Endothelial cell of umbilical vein (primary cell): ENCODE data around the gene KRTAP10-1. TPM values are rescaled to one million over a fixed set of nuclear protein-coding genes. Genes with fewer than 3 reads are reported as not detected.

ENCODE experiments used
- BruUV-seq: library from RNA; stranded (reverse); fragments of 400-500 nt; replicated peaks from 2 replicates; lab custom pipeline; 2021; lab: Mats Ljungman, UMichigan
- CTCF ChIA-PET: fragments of 300-600, 350-600 bp; sonication (Branson Sonifier 250); formaldehyde crosslinking; loops from one replicate; lab custom pipeline; 2021; ENCODE audit warnings: antibody characterized with exemption, inconsistent platforms; lab: Charles Lee
- POLR2A ChIA-PET: fragments of 300-600, 350-600 bp; sonication (Branson Sonifier 250); formaldehyde crosslinking; loops from one replicate; lab custom pipeline; 2021; ENCODE audit warnings: antibody characterized with exemption, inconsistent platforms; lab: Charles Lee
- DNase-seq: peaks from one replicate; pipeline ENCODE4 v3.0.0-alpha.2; 2011; ENCODE audit warnings: low read depth, low spot score
- FAIRE-seq: peaks from 2 replicates; lab custom pipeline; 2011; peaks lifted over from hg19 to GRCh38; lab: Jason Lieb, UNC
- H2AFZ ChIP-seq: 2 replicates; pipeline ENCODE4 v1.6.0; 2012; ENCODE audit warnings: low read depth, low read length, control low read depth, inconsistent platforms
- H3K27ac ChIP-seq: 2 replicates; pipeline ENCODE4 v1.5.1; 2011; ENCODE audit warnings: low read depth, mild to moderate bottlenecking, control low read depth, low read length, moderate library complexity; ENCODE audit not compliant: insufficient read depth
- H3K27me3 ChIP-seq, 2 experiments: 2 replicates each; pipeline versions ENCODE4 v1.6.0 to v1.6.1; 2011; ENCODE audit warnings: low read length in 2 of 2, mixed read lengths in 1 of 2; ENCODE audit not compliant: control insufficient read depth in 2 of 2, insufficient read depth in 2 of 2
- H3K36me3 ChIP-seq, 2 experiments: 2 replicates in 1 of 2; 3 replicates in 1 of 2; pipeline ENCODE4 v1.5.1; 2011; ENCODE audit warnings: low read length in 2 of 2, mild to moderate bottlenecking in 1 of 2, moderate library complexity in 1 of 2; ENCODE audit not compliant: control insufficient read depth in 2 of 2, insufficient read depth in 2 of 2; ENCODE audit errors: extremely low read depth in 1 of 2
- H3K4me1 ChIP-seq: 3 replicates; pipeline ENCODE4 v1.5.1; 2011; ENCODE audit warnings: mild to moderate bottlenecking, low read length; ENCODE audit not compliant: control insufficient read depth, insufficient read depth; ENCODE audit errors: extremely low read depth
- H3K4me2 ChIP-seq: 2 replicates; pipeline ENCODE4 v1.6.1; 2011; ENCODE audit warnings: low read length, control low read depth, mixed read lengths; ENCODE audit not compliant: insufficient read depth
- H3K4me3 ChIP-seq, 3 experiments: fragments of 200-600 bp in 1 of 3; sonication (generic), shearing (Covaris generic) in 1 of 3; replicated peaks in 1 of 3; 2 replicates each; pipeline ENCODE4 v1.5.1; 2011 to 2016; ENCODE audit warnings: control low read depth in 3 of 3, low read length in 3 of 3, mild to moderate bottlenecking in 2 of 3, inconsistent platforms in 1 of 3, low read depth in 1 of 3, moderate library complexity in 1 of 3; ENCODE audit not compliant: insufficient read depth in 1 of 3
- H3K79me2 ChIP-seq: 2 replicates; pipeline ENCODE4 v1.6.0; 2012; ENCODE audit warnings: low read length, inconsistent platforms; ENCODE audit not compliant: control insufficient read depth, insufficient read depth
- H3K9ac ChIP-seq: replicated peaks from 2 replicates; pipeline ENCODE3; 2011; ENCODE audit warnings: low read length, control low read depth; ENCODE audit not compliant: insufficient read depth; ENCODE audit errors: extremely low read depth
- H3K9me1 ChIP-seq: replicated peaks from 3 replicates; pipeline ENCODE4 v1.6.0; 2011; ENCODE audit warnings: mild to moderate bottlenecking, low read length; ENCODE audit not compliant: control insufficient read depth, insufficient read depth; ENCODE audit errors: extremely low read depth
- H3K9me3 ChIP-seq: replicated peaks from 2 replicates; pipeline ENCODE4 v1.5.1; 2012; ENCODE audit warnings: low read length, inconsistent platforms; ENCODE audit not compliant: control insufficient read depth, insufficient read depth
- H4K20me1 ChIP-seq: replicated peaks from 2 replicates; pipeline ENCODE3; 2011; ENCODE audit warnings: mild to moderate bottlenecking, low read length; ENCODE audit not compliant: control insufficient read depth, insufficient read depth; ENCODE audit errors: extremely low read depth
- EZH2 ChIP-seq: IDR thresholded peaks from 2 replicates; pipeline ENCODE4 v1.6.1; 2012; ENCODE audit warnings: borderline replicate concordance, low read depth, mild to moderate bottlenecking, moderate library complexity, low read length, inconsistent platforms; ENCODE audit not compliant: severe bottlenecking
- FOS ChIP-seq: IDR thresholded peaks from 2 replicates; pipeline ENCODE4 v1.6.1; 2011; ENCODE audit warnings: mild to moderate bottlenecking, low read length, moderate library complexity, borderline replicate concordance; ENCODE audit not compliant: insufficient read depth
- GATA2 ChIP-seq: IDR thresholded peaks from 2 replicates; pipeline ENCODE4 v1.7.0; 2011; ENCODE audit warnings: low read depth, mild to moderate bottlenecking, moderate library complexity, mixed read lengths, low read length; ENCODE audit not compliant: insufficient read length, insufficient read depth
- JUN ChIP-seq: IDR thresholded peaks from 2 replicates; pipeline ENCODE4 v1.6.1; 2011; ENCODE audit warnings: borderline replicate concordance, low read depth; ENCODE audit not compliant: insufficient read length, insufficient read depth
- MYC ChIP-seq: IDR thresholded peaks from one replicate; pipeline ENCODE4 v1.6.1; 2011; ENCODE audit warnings: mild to moderate bottlenecking, low read depth, low read length
- POLR2A ChIP-seq: IDR thresholded peaks from 2 replicates; pipeline ENCODE4 v1.6.1; 2012; ENCODE audit warnings: low read depth, mild to moderate bottlenecking, control low read depth, low read length
- POLR2AphosphoS5 ChIP-seq: IDR thresholded peaks from 2 replicates; pipeline ENCODE4 v1.6.1; 2012; ENCODE audit warnings: low read depth, mild to moderate bottlenecking, control low read depth, low read length, moderate library complexity; ENCODE audit not compliant: insufficient read depth
- dilution Hi-C: fragments of 300-500 bp; cut with MboI; formaldehyde crosslinking; loops from one replicate; pipeline ENCODE4 v1.15.0; 2019; ENCODE audit warnings: low sequenced_read_pairs; ENCODE audit not compliant: extremely low pct_ligation_motif_present
- intact Hi-C: fragments of 100-400 bp; cut with micrococcal nuclease; formaldehyde crosslinking; loops from one replicate; pipeline ENCODE4 v1.10.0; 2022
- polyA plus RNA-seq, 4 experiments: library from polyadenylated mRNA; depleted of rRNA in 3 of 4; stranded (reverse) in 3 of 4; unstranded in 1 of 4; fragments of >200 nt; gene quantifications; 2 replicates each; pipeline versions ENCODE4 v1.2.1 to v1.2.3, GENCODE V29; 2011 to 2012; ENCODE audit warnings: missing spikeins in 1 of 4
- total RNA-seq: library from RNA; stranded (reverse); gene quantifications from 2 replicates; pipeline ENCODE4 v1.2.3, GENCODE V29; 2021
- TF ChIP-seq, protein P1 (sequence below): IDR thresholded peaks from 2 replicates; pipeline ENCODE4 v1.6.1; 2011; ENCODE audit not compliant: insufficient read depth, insufficient read length
- TF ChIP-seq, protein P2 (sequence below), 2 donors: IDR thresholded peaks; 1 replicate in 1 of 2; 2 replicates in 1 of 2; pipeline ENCODE4 v1.5.1; 2011; ENCODE audit warnings: low read length in 2 of 2, mild to moderate bottlenecking in 2 of 2, moderate library complexity in 2 of 2, control low read depth in 1 of 2, inconsistent platforms in 1 of 2, low read depth in 1 of 2; ENCODE audit not compliant: insufficient read depth in 1 of 2; ENCODE audit errors: extremely low read depth in 1 of 2

KRTAP10-1 gene
- total and polyA plus RNA-seq, 2 donors (not counting 3 experiments of a cell fraction or from before 2014, with no cell fraction given) = not detected

DNA sequence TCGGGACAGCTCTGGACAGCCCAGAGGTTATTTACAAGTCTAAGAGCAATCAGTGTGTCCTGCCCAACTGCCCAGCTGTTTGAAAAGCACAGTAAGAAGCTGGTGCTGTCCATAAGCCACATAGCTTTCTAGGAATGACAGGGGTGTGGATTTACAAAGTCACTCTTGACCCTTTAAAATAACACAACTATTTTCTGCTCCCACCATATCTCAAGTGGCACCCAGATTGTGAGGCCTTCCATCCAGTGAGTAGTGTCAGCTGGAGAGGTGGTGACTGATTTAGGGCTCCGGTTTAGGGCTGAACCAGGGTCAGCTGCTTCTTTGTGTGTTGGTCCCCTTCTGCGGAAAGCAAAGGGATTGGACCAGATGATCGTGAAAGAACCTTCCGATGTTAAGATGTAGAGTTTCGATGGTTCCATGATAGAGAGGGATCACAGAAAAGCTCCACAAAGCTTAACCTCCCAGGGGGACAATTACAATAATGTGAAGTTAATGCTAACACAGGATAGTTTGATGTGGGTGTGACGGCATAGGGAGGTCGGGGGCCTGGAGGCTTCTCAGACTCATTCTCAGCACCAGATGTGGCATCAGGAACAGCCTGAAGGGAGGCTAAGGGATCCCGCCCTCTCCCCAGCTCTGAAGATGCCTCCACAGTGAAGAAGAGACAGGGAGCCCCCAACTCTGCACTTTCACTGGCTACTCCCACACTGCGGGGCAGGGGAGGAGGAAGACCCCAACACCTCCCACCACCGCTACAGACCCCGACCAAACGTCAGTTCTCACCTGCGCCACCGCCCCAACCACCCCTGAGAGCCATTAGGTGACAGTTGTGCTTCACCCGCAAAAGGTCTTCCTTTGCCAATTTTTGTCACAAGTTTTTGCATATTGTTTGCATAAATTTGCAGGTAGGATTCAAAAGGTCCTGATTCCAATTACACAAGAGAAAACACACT is 44.1 kb downstream of the KRTAP10-1 start:
- FAIRE-seq = no peak
- POLR2A ChIA-PET = no interaction called here
- CTCF ChIA-PET = interaction anchor here (1.2 to 1.7 kb wide), 2 partner anchors 8 to 15 kb away, joined by 4 to 6 read pairs; no protein-coding TSS in a partner anchor

More for the DNA sequence above, 44.1 kb downstream of the KRTAP10-1 start:
- no peak for DNase-seq
- intact Hi-C loops (no loop called here), dilution Hi-C loops (no loop called here)
- TF ChIP-seq GATA2 = no peak
- no peak for TF ChIP-seq POLR2AphosphoS5
- TF ChIP-seq JUN = no peak
- no peak for TF ChIP-seq EZH2
- TF ChIP-seq, protein P1, sequence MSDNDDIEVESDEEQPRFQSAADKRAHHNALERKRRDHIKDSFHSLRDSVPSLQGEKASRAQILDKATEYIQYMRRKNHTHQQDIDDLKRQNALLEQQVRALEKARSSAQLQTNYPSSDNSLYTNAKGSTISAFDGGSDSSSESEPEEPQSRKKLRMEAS = no peak
- no peak for TF ChIP-seq MYC
- no peak for TF ChIP-seq FOS
- TF ChIP-seq POLR2A = no peak
- TF ChIP-seq, protein P2, sequence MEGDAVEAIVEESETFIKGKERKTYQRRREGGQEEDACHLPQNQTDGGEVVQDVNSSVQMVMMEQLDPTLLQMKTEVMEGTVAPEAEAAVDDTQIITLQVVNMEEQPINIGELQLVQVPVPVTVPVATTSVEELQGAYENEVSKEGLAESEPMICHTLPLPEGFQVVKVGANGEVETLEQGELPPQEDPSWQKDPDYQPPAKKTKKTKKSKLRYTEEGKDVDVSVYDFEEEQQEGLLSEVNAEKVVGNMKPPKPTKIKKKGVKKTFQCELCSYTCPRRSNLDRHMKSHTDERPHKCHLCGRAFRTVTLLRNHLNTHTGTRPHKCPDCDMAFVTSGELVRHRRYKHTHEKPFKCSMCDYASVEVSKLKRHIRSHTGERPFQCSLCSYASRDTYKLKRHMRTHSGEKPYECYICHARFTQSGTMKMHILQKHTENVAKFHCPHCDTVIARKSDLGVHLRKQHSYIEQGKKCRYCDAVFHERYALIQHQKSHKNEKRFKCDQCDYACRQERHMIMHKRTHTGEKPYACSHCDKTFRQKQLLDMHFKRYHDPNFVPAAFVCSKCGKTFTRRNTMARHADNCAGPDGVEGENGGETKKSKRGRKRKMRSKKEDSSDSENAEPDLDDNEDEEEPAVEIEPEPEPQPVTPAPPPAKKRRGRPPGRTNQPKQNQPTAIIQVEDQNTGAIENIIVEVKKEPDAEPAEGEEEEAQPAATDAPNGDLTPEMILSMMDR (IDR thresholded peaks at IDR 0.05; ENCODE audit: extremely low read depth in 1 of 2, insufficient read depth in 1 of 2, low read depth in 1 of 2, low read length in 2 of 2) = no peak
- Histone ChIP-seq H3K9me1 (no peaks in the 10 kb centered on the region), H4K20me1 (no peaks in the 10 kb centered on the region), H3K4me1 (no peaks in the 10 kb centered on the region), H3K27me3 (peaks cover 2 to 8% of the 10 kb centered on the region in 2 experiments), H3K27ac (no peak overlapping the region), H3K4me3 (no peak overlapping the region), H2AFZ (no peak overlapping the region), H3K79me2 (no peaks in the 10 kb centered on the region), H3K9me3 (no peaks in the 10 kb centered on the region), H3K9ac (no peak overlapping the region), H3K36me3 (no peaks in the 10 kb centered on the region), H3K4me2 (no peak overlapping the region)
- BruUV-seq = no TSS peak
